Endometrial microvascular endothelial cells (primary cell): Measurements from ENCODE around the gene IL1R1. TPM values are rescaled to one million over a fixed set of nuclear protein-coding genes. Genes with fewer than 3 reads are reported as not detected.
"Not testable (repeated sequence)": the region's sequence is repeated elsewhere in the genome, so short reads cannot be mapped to it uniquely, and the experiment has no call there.

Experiments
- in situ Hi-C: cut with HindIII; loops from 2 replicates; pipeline ENCODE4 v1.10.0; 2017; ENCODE audit warnings: low sequenced_read_pairs, low pct_unique_long_range_greater_than_20kb; ENCODE audit errors: inconsistent ontology term
- total RNA-seq: library from RNA; depleted of rRNA; stranded (reverse); fragments of >200 nt; gene quantifications from one replicate; pipeline ENCODE4 v1.2.3, GENCODE V29; 2015; ENCODE audit errors: inconsistent ontology term

Gene IL1R1
- total RNA-seq, 1 donor from 2014 or later, result 4.4 TPM

- in situ Hi-C loops, result no loop called here
Observed at GRCh38 chr2:102109016-102109415, 33.5 kb upstream of the IL1R1 start.

GRCh38 chr2:102110171-102110570 lies 32.4 kb upstream of the IL1R1 start:
- in situ Hi-C loops, result no loop called here

- in situ Hi-C loops, result no loop called here
Observed at GRCh38 chr2:102110596-102111334, 31.8 kb upstream of the IL1R1 start.

GRCh38 chr2:102111823-102112222 lies 30.7 kb upstream of the IL1R1 start:
- in situ Hi-C loops, result no loop called here

- in situ Hi-C loops, result no loop called here
Observed at GRCh38 chr2:102112271-102112670, 30.3 kb upstream of the IL1R1 start.

- in situ Hi-C loops, result no loop called here
Observed at GRCh38 chr2:102112692-102113665, 29.6 kb upstream of the IL1R1 start.

- in situ Hi-C loops, result no loop called here
Observed at GRCh38 chr2:102114290-102114721, 28.2 kb upstream of the IL1R1 start.

- in situ Hi-C loops, result no loop called here
Observed at GRCh38 chr2:102114851-102115497, 27.6 kb upstream of the IL1R1 start.

GRCh38 chr2:102116630-102117471 lies 25.7 kb upstream of the IL1R1 start:
- in situ Hi-C loops, result no loop called here

GRCh38 chr2:102117472-102117858 lies 25.1 kb upstream of the IL1R1 start:
- in situ Hi-C loops, result no loop called here

- in situ Hi-C loops, result no loop called here
Observed at GRCh38 chr2:102119255-102119654, 23.3 kb upstream of the IL1R1 start.

GRCh38 chr2:102120261-102120660 lies 22.3 kb upstream of the IL1R1 start:
- in situ Hi-C loops, result no loop called here

- in situ Hi-C loops, result no loop called here
Observed at GRCh38 chr2:102120701-102121159, 21.8 kb upstream of the IL1R1 start.

- in situ Hi-C loops, result no loop called here
Observed at GRCh38 chr2:102122115-102122514, 20.4 kb upstream of the IL1R1 start.

GRCh38 chr2:102122909-102123308 lies 19.6 kb upstream of the IL1R1 start:
- in situ Hi-C loops, result no loop called here

- in situ Hi-C loops, result not testable (repeated sequence)
Observed at GRCh38 chr2:102124421-102124820, 18.1 kb upstream of the IL1R1 start.

- in situ Hi-C loops, result no loop called here
Observed at GRCh38 chr2:102126169-102126568, 16.4 kb upstream of the IL1R1 start.

- in situ Hi-C loops, result no loop called here
Observed at GRCh38 chr2:102126660-102127059, 15.9 kb upstream of the IL1R1 start.
